HG03108 (cell line): ENCODE data around the gene ITGAE.
A peak's percentile ranks its signal among the peaks of the same experiment; 100 is the strongest.

Source experiments
- ATAC-seq: cut with Tn5 transposase; IDR thresholded peaks from one replicate; pipeline ENCODE4 v1.9.1; 2021; ENCODE audit warnings: moderate library complexity; ENCODE audit not compliant: unreplicated experiment

The ITGAE gene

DNA sequence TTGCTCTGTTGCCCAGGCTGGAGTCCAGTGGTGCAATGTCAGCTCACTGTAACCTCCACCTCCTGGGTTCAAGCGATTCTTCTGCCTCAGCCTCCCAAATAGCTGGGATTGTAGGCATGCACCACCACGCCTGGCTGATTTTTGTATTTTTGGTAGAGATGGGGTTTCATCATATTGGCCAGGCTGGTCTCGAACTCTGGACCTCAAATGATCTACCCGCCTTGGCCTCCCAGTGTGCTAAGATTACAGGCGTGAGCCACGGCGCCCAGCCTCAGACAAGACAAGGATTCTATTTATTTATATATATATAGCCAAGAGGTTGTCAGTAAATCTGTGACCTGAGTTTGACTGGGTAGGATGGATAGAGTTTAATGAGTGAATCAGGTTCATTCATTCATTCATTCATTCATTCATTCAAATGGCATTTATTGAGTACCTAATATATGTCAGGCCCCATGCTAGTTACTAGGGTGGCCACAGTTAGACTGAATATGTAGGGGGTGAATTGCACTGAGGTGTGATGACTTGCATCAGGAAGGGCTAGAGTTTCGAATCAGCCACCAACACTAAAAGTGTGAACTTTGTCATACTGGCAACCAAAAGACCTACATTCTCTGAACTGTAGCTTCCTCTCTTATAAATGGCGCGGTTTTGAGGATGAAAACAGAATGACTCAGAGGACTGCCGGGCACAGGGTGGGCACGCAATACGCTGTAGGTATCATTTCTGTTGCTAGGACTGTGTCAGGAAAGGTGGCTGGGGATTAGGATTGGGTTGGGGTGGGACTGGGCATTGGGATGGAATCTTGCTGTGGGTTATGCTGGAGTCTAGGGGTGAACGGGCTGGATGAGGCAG lies 37.8 kb downstream of the ITGAE start:
- peak; percentile 73 for ATAC-seq

DNA sequence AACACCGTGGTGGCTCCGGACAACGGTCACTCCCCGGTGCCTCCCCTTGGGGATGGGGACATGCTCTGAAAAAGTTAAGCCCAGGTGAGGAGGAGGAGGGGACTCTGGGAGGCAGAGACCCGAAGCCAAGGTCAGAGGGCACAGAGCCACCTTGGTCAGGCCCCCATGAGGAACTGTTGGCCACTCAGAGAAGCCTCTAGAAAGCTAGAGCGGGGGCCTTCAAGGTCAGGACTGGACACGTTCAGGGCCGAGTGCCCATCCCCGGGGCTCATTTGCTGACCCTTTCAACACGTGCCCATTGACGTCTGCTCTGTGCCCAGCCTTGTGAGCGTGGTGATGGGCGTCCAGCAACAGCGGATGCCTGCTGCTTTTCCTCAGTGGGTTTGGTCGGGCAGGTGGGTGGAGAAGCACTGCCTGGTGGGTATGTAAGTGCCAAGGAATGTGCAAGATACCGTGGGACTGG lies 39.0 kb downstream of the ITGAE start:
- ATAC-seq = no peak

DNA sequence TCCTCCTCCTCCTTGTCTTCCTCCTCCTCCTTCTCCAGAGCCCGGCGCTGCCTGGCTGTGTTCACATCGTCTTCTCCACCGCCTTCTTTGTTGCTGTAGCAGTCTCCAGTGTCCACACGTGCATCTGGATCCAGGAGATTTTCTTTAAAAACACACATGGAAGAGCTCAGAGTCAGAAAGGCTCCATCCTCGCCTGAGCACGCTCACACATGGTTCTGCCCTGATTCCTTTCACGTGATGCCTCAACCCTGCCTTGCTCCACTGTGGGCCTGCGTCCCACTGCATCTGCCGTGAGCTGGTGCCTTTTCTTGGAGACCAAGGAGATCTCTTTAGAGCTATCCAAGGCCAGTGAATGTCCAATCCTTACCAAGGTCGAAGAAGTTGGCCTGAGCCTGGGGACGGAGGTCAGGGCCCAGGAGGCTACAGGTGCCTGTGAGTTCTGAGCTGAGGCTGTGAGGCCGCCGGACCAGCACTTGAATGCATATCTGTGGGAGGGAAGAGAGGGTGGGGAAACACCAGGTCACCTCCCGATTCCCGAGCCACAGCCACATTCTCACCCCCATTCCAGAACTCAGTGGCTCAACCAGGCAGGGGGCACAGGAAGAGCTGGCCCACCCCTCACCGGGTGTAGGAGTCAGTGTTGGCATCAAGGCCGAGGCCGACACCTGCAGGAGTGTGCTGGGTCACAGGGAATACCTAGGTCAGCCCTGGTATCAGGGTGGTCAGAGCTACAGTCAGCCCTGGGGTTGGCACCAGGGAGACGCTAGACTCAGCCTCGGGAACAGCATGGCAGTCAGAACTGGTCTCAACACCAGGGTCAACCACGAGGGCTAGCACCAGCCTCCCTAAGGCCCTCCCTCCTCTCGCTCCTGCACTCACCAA lies 39.7 kb downstream of the ITGAE start:
- no peak for ATAC-seq

DNA sequence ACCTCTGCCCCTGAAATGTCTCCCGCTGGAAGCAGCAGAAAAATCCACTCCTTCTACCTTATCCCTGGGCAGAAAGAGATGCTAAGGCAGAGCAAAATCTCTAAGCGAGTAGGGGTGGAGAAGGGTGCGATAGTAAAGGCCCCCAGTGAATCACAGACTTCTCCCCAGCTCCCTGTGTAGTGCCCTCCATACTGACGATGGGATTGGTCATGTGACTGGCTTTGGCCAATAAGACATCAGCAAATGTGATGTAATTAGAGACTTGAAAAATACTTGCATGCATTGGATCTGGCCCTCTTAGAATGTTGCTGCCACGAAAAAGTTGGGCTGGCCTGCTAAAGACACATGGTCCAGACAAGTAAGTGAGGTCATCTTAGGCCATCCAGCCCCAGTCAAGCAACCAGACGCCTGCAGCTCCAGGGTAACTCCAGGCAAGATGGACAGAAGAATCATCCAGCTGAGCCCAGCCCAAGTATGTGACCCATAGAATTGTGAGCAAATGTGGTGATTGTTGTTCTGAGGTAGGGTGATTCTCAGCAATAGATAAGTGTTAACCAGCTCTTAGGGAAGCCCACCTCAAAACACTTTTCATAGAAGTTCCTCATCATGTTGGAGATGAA lies 41.3 kb downstream of the ITGAE start:
- ATAC-seq = no peak

DNA sequence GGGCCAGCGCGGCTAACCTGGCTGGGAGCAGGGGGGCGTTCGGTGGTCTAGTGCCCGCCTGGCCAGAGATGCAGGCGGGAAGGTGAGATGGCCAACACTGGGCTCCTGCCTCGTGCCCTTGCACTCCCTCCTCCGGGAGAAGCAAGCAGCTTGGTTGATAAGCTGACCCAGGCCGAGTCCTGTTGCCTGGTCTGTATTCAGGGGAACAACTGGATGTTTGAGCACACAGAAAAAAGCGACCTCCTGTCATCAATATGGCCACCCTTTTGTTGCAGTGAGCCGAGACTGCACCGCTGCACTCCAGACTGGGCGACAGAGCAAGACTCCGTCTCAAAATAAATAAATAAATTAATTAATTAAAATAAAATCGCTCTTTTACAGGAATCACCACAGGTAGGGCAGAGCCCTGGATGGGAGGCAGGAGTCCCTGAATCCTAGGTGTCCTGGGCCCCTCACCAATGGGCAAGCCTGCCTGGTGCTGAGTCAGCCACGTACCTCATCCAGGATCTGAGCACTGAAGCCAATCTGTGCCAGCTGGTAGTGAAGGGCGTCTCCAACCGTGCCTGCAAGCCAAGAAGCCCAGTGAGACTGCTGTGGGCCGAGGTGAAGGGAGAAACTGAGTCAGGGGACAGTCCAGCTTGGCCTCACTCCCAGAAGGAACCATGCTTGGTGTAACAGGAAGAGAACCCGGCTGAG lies 45.5 kb downstream of the ITGAE start:
- no peak for ATAC-seq

DNA sequence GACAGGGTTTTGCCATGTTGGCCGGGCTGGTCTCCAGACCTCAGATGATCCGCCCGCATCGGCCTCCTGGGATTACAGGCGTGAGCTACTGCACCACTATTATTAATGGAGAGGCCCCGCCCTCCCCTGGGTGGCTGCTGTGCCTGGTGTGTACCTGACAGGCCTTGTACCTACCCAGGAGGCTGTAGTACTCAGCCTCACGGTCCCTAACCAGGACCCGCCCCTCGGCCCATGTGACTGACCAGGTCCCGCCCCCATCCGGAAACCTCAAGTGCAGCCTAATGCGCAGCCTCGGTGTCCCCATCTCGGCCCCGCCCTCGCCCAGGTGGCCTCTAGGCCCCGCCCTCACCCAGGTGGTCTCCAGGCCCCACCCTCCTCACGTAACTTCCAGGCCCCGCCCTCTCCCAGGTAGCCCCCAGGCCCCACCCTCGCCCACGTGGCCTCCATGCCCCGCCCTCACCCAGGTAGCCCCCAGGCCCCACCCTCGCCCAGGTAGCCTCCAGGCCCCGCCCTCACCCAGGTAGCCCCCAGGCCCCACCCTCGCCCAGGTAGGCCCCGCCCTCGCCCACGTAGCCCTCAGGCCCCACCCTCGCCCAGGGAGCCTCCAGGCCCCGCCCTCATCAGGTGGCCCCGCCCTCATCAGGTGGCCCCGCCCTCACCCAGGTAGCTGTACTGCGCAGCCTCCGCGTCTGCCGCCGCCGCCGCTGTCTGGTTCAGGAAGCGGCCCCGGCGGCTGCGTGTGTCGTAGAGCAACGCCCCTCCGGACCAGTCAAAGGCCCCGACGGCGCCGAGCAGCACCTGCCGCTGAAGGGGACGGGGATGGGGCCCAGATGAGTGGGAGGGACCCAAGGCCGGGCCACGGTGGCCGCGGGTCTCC lies 46.3 kb downstream of the ITGAE start:
- no peak for ATAC-seq

DNA sequence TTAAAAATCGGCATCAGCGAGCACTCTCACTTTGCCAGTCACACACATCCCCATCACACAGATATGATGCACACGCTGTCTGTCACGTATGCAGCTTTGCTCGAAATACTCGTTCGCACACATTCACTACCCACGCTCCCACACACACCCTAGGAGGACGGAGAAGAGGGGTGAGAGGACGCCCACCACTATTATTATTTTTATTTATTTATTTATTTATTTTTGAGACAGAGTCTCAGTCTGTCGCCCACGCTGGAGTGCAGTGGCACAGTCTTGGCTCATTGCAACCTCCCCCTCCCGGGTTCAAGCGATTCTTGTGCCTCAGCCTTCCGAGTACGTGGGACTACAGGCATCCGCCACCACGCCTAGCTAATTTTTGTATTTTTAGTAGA lies 46.9 kb downstream of the ITGAE start:
- no peak for ATAC-seq

DNA sequence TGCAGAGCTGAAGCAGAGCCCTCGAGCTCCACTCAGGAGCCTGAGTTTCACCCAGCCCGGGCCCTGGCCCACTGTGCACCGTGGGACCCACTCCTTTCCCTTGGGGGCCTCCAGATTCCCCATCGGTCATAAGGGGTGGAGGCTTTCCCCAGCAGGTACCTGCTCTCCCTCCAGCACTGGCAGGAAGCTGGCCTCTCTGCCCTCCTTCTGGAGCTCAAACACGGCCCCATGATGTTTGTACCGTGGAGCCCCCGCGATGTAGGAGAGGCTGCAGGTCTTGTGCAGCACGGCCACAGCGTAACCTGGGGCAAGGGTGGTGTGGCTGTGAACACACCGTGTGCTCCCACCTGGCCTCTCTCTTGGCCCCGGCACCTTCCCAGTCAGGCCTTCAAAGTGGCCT lies 47.4 kb downstream of the ITGAE start:
- ATAC-seq = no peak

DNA sequence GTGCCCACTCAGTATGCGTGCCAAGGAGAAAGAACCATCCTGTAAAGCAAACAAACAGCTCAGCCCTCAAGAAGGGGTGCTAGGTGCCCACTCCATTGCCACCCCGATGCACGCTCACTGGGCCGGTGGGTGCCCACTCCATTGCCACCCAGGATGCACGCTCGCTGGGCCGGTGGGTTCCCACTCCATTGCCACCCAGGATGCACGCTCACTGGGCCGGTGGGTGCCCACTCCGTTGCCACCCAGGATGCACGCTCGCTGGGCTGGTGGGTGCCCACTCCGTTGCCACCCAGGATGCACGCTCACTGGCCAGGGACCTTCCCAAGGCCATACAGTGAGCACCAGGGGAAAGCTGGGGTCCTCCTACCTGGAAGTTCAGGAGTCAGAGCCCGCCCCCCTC lies 49.2 kb downstream of the ITGAE start:
- no peak for ATAC-seq

DNA sequence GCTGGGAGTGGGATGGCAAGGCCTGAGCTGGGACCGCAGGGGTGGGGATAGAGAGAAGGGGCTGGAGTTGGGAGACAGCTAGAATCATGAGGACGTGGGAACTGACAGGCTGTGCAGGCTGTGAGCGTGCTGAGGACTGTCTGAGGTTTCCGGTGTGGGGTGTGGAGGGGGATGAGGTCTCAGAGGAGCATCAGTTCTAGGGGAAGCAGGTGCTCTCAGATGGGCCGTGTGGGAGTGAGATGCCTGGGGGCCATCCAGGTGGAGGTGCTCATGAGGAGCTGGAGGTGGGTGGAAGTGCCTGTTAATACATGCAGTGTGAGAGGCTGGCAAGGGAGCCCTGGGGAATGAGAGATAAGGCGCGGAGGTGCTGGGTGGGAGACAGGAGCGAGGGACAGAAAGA lies 50.1 kb downstream of the ITGAE start:
- no peak for ATAC-seq

DNA sequence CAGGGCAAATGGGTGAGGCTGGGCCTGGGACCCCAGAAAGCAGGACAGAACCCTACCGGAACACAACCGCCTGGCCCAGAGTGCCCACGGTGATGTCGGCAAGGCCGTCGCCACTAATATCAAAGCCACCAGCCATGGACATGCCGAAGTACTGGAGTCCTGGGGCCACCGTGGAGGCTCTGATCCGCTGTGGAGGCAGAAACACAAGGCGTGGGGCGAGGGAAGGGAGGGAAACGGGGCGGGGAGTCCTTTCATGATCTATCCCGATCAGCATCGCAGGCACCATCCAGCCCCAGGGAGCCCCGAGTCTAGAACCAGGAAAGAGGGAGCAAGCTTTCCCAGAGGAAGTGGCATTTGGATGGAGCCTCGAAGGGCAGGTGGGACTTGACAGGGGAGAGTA lies 50.7 kb downstream of the ITGAE start:
- no peak for ATAC-seq

DNA sequence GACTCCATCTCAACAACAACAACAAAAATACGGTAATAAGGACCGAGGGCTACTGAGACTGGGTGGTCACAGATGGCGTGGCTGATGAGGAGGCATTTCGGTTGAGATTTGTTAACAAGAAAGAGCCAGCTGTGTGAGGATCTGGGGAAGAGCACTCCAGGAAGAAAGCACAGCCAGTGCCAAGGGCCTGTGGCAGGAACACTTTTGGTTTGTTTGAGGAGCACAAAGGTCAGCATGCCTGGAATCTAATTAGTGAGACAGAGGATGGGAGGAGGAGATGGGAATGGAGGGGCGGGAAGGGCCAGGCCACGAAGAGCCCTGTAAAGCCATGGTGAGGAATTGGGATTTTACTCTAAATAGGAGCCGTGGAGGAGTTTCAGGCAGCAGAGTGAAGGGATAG lies 52.4 kb downstream of the ITGAE start:
- no peak for ATAC-seq

DNA sequence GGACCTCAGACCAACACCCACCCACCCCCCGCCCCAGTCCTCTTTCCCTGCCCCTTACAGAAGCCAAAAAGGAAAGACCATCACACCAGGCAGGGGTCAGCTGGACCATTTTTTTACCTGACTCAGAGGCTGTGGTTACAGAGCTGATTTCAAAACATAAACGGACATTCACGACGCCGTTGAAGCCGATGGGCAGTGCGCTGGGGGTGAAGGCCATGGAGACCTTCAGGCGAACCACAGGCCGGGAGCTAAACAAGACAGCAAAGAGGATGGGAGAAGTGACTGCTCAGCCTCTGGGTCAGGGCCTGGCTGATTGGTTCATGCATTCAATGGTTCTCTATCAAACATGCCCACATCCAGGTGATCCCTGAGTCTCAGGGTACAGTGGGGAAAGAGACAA lies 53.2 kb downstream of the ITGAE start:
- no peak for ATAC-seq

DNA sequence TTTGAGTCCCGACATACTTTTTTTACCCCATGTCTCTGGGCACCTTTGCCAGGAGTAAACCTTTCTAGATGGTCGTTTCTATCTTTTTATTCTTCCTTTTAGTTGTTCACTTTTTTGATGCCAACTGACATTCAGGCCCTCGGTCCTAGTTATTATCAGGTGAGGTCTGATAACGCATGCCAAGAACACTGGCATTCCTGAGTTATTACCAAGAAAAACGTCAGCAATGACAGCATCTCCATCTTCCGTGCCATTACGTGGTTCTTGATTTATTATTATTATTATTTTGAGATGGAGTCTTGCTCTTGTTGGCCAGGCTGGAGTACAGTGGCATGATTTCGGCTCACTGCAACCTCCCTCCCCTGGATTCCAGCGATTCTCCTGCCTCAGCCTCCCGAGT lies 55.9 kb downstream of the ITGAE start:
- no peak for ATAC-seq

DNA sequence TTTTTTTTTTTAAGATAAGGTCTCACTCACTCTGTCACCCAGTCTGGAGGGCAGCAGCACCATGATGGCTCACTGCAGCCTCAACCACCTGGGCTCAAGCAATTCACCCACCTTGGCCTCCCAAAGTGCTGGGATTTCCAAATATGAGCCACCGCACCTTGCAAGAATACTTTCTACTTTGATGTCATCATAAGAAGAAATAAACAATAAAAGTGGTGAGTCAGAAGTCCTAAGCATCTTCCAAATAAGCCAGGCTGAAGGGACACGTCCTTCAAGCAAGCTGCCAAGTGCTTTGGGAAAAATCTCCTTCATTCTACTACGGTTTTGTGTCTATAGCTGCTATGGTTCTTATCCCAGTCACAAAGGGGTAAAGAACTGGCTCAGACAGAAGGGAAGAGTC lies 57.0 kb downstream of the ITGAE start:
- ATAC-seq = no peak

DNA sequence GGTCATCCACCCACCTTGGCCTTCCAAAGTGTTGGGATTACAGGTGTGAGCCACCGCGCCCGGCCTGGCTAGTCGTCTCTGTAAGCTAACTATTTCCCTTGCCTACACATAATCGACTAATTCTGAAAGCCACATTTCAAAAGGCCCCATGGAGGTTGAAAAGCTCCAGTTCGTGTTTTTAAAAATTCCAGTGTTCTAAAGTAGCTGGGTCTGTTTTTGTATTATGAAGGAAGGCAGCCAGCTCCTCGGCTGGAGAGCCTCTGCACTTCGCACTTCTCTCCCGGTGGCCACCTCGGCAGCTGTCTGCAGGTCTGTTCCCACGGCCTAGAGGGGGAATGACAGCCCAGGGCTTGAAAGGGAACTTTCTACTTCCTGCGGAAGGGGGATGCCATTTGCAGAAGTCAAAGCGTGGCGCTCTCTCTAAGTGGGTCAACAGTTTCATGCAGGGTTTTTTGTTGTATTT lies 60.3 kb downstream of the ITGAE start:
- no peak for ATAC-seq

DNA sequence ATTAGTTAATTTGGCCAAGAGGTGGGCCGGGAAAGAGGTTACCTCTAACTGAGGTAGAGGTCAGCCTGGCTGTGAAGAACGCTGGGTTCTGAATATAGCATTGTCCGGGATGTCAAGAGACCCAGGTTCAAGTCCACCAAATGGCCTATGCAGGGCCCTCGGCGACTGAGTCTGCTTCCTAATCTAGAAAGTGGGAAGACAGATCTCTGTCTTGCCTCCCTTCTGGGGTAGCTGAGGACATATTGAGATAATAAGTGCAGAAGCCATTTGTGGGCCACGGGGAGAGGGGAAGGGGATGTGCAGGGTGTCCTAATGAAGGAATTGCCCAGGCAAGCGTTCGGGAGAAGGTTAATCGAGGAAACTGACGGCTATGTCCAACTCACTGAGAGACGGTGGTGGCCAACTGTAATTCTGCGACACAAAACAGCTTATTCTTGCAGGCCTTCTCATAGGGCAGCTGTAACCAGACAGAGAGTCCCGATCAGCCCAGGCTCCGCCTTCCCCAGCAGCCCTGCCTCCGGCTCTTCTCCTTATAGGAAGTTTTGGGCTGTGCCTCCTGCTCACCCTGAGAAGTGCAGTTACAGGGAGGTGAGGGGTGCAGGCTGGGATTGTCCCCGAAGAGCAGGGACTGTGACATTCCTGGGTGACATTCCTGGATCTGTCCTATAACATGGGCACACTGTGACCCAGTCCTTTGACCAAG lies 61.4 kb downstream of the ITGAE start:
- no peak for ATAC-seq

DNA sequence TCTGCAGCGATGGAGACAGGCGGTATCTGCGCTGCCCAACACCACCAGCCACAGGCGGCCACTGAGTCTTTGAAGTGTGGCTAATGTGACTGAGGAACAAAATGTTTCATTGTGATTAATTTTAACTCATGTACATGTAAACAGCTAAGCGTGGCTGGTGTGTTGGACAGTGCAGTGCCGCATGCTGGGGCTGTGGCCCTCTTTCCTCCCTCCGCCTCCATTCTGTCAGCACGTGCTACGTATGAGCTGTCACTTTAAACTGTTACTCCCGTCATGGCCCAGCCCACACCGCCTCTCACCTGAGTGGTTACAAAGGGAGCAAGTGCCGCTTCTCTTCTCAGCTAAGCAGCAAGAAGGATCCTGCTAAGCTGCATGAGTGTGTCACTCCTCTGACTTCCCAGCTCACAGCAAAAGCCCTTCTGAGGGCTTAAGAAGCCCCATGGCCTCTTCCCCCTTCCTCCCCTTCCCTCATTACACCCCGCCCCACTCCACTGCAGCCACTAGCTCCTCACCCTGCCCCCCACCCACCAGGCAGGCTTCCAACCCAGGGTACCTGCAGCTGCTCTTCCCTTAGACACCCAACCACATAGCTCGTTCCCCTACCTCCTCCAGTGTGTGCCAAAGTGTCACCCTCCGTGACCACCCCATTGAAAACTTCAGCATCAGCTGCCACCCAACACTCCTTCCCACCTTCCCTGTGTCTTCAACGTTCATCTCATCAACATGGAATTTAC lies 62.3 kb downstream of the ITGAE start:
- no peak for ATAC-seq

DNA sequence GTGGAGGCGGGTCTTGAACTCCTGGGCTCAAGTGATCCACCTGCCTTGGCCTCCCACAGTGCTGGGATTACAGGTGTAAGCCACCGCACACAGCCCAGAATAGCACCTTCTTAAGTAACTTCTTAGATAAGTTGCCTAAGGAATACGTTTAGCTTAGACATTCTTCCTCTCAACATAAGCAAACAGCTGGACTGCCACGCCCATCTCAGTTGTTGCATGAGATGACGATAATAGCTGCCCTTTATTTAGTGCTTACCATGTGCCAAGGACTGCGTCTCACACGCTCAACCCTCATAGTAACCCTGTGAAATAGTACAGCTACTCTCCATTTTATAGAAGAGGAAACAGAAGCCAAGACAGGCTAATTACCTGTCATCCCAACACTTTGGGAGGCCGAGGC lies 65.5 kb downstream of the ITGAE start:
- no peak for ATAC-seq
